Lower leg skin (tissue), 3 donors: Measurements from ENCODE around the gene TNIK.

Experiments
- POLR2A ChIP-seq, 2 donors: fragments of 450-650 bp; IDR thresholded peaks; one replicate each; pipeline ENCODE4 v1.6.1; 2016 to 2017; ENCODE audit warnings: antibody characterized with exemption in 2 of 2, mild to moderate bottlenecking in 1 of 2, moderate library complexity in 1 of 2
- TF ChIP-seq, protein P1 (sequence below), 3 donors: fragments of 450-650 bp; IDR thresholded peaks; one replicate each; pipeline ENCODE4 v1.5.1; 2016; ENCODE audit warnings: antibody characterized with exemption in 3 of 3, mild to moderate bottlenecking in 3 of 3, moderate library complexity in 2 of 3

DNA sequence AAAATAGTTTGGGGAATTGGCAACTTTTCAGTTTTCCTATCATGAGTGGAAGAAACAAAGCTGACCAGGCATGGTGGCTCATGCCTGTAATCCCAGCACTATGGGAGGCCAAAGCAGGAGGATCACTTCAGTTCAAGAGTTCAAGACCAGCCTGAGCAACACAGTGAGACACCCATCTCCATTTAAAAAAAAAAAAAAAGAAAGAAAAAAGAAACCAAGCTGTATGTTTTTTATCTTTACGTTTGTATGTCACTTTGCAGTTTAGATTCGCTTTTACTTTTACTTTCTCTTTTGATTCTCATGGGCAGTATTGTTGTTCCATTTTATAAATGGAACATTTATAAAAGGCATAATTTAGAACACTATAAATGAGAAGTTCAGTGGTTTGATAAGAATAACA lies 31.2 kb upstream of the TNIK start:
- TF ChIP-seq, protein P1, sequence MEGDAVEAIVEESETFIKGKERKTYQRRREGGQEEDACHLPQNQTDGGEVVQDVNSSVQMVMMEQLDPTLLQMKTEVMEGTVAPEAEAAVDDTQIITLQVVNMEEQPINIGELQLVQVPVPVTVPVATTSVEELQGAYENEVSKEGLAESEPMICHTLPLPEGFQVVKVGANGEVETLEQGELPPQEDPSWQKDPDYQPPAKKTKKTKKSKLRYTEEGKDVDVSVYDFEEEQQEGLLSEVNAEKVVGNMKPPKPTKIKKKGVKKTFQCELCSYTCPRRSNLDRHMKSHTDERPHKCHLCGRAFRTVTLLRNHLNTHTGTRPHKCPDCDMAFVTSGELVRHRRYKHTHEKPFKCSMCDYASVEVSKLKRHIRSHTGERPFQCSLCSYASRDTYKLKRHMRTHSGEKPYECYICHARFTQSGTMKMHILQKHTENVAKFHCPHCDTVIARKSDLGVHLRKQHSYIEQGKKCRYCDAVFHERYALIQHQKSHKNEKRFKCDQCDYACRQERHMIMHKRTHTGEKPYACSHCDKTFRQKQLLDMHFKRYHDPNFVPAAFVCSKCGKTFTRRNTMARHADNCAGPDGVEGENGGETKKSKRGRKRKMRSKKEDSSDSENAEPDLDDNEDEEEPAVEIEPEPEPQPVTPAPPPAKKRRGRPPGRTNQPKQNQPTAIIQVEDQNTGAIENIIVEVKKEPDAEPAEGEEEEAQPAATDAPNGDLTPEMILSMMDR (IDR thresholded peaks at IDR 0.05): no peak
- TF ChIP-seq POLR2A (IDR thresholded peaks at IDR 0.05): no peak
